ENCODE measurements around the gene SORCS3.

DNA sequence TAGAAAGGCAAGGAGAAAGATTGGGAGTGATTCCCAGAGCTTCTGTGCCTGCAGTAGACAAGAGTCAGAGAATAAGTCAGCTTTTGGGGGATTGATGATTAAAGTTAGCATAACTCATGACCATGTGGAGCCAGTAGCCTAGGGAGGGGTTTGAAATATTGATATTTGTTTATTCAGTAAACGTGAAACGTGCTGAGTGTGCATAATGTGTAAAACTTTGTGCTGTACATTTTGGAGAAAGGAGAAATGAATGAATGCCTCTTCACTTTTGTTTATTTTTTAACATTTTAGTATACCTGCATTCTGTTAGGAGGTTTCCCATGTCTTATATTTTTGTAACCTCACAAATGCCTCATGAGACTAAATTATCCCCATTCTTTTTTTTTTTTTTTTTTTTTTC, 272.3 kb downstream of the SORCS3 start:
- TF ChIP-seq, protein P1, sequence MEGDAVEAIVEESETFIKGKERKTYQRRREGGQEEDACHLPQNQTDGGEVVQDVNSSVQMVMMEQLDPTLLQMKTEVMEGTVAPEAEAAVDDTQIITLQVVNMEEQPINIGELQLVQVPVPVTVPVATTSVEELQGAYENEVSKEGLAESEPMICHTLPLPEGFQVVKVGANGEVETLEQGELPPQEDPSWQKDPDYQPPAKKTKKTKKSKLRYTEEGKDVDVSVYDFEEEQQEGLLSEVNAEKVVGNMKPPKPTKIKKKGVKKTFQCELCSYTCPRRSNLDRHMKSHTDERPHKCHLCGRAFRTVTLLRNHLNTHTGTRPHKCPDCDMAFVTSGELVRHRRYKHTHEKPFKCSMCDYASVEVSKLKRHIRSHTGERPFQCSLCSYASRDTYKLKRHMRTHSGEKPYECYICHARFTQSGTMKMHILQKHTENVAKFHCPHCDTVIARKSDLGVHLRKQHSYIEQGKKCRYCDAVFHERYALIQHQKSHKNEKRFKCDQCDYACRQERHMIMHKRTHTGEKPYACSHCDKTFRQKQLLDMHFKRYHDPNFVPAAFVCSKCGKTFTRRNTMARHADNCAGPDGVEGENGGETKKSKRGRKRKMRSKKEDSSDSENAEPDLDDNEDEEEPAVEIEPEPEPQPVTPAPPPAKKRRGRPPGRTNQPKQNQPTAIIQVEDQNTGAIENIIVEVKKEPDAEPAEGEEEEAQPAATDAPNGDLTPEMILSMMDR (IDR thresholded peaks at IDR 0.05), result no peak
- TF ChIP-seq POLR2A (IDR thresholded peaks at IDR 0.05), result no peak

All from esophagus squamous epithelium (tissue), 4 donors.